Transverse colon (tissue), 4 donors: ENCODE measurements around the gene AGPS.

Experiments used
- CTCF ChIP-seq, 5 experiments: fragments of 200-600 bp in 3 of 5; fragments of 450-650 bp in 2 of 5; sonication (generic) in 3 of 5; IDR thresholded peaks; 1 replicate in 2 of 5; 2 replicates in 3 of 5; pipeline ENCODE4 v1.5.1; 2016 to 2017; ENCODE audit warnings: antibody characterized with exemption in 5 of 5, inconsistent platforms in 3 of 5, mild to moderate bottlenecking in 2 of 5, moderate library complexity in 1 of 5
- EP300 ChIP-seq: sonication (generic); formaldehyde crosslinking; IDR thresholded peaks from one replicate; pipeline ENCODE4 v1.6.1; 2017; ENCODE audit warnings: antibody characterized with exemption, low read depth
- POLR2A ChIP-seq: fragments of 450-650 bp; IDR thresholded peaks from one replicate; pipeline ENCODE4 v1.6.1; 2016; ENCODE audit warnings: antibody characterized with exemption, mild to moderate bottlenecking, moderate library complexity
- POLR2AphosphoS5 ChIP-seq, 3 donors: sonication (generic); formaldehyde crosslinking; IDR thresholded peaks; one replicate each; pipeline ENCODE4 v1.6.1; 2016; ENCODE audit warnings: antibody characterized with exemption in 3 of 3

- TF ChIP-seq CTCF (IDR thresholded peaks at IDR 0.05) = no peak
- TF ChIP-seq POLR2A = no peak
- TF ChIP-seq POLR2AphosphoS5 (IDR thresholded peaks at IDR 0.05) = no peak
- TF ChIP-seq EP300 = no peak
These were observed 6.8 kb downstream of the AGPS start for GRCh38 chr2:177399376-177399775.
